Mesothelial cell of epicardium (in vitro differentiated cells): Measurements from ENCODE around the gene DHODH. TPM values are rescaled to one million over a fixed set of nuclear protein-coding genes. Genes with fewer than 3 reads are reported as not detected.

Source experiments
- DNase-seq, 2 experiments: peaks; one replicate each; pipeline ENCODE4 v3.0.0; 2021; ENCODE audit warnings: low spot score in 2 of 2; ENCODE audit not compliant: unreplicated experiment in 2 of 2
- H3K27ac Mint-ChIP-seq: 2 replicates; pipeline ENCODE4 v1.8.0; 2021; ENCODE audit warnings: mixed read lengths
- H3K27me3 Mint-ChIP-seq: 2 replicates; pipeline ENCODE4 v1.8.0; 2021; ENCODE audit warnings: low read depth, mixed read lengths
- H3K36me3 Mint-ChIP-seq: 2 replicates; pipeline ENCODE4 v1.8.0; 2021; ENCODE audit warnings: mixed read lengths
- H3K4me1 Mint-ChIP-seq: 2 replicates; pipeline ENCODE4 v1.8.0; 2021; ENCODE audit warnings: mixed read lengths
- H3K4me3 Mint-ChIP-seq: 2 replicates; pipeline ENCODE4 v1.8.0; 2021; ENCODE audit warnings: mild to moderate bottlenecking, moderate library complexity, mixed read lengths
- H3K9me3 Mint-ChIP-seq: 2 replicates; pipeline ENCODE4 v1.8.0; 2021; ENCODE audit warnings: mixed read lengths
- CTCF ChIP-seq: fragments of 200-600 bp; sonication (generic); IDR thresholded peaks from one replicate; pipeline ENCODE4 v1.5.0; 2021; ENCODE audit warnings: antibody characterized with exemption; ENCODE audit not compliant: unreplicated experiment
- total RNA-seq: library from RNA; stranded (reverse); gene quantifications from 3 replicates; pipeline ENCODE4 v1.2.1, GENCODE V29; 2021

DHODH gene
- total RNA-seq, 1 donor from 2014 or later = 11.7 TPM

DNA sequence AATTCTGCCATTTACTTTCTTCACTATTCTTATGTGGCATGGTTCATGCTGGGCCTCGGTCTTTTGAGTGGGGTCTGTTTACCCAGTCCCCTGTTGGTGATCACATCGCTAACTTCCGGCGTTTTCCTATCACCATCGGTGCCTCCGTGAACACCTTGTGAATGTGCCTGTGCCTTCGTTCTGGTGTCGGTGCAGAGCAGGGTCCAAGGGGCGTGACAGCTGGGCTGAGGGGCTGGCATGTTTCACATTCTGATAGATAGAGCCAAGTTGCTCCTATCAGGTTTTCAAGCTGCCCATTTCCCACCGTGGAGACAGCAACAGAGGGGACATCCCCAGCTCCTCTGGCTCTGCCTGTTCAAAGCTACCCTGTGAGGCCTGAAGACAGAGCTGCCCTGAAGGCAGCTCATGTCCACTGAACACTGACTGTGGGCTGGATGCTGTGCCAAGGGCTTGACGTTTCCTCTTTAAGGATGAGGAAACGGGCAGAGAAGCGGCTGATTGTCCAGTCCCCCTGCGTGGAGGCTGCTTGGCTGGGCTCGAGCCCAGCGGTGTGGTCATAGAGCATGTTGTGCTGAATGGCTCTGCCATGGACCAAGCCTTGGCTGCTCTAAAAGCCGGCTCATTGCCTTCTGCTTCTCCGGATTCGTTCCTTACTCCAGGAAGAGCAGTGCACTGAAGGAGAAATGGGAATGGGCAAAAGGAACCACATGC is 17.0 kb downstream of the DHODH start:
- H3K4me1 Mint-ChIP-seq = no peaks in the 10 kb centered on the region
- DNase-seq = no peak
- no peaks in the 10 kb centered on the region for H3K9me3 Mint-ChIP-seq
- peaks cover 32% of the 10 kb centered on the region for H3K36me3 Mint-ChIP-seq
- TF ChIP-seq CTCF = no peak
- no peak overlapping the region for H3K27ac Mint-ChIP-seq
- no peak overlapping the region for H3K4me3 Mint-ChIP-seq
- no peaks in the 10 kb centered on the region for H3K27me3 Mint-ChIP-seq

GRCh38 chr16:72027669-72028378 is 19.3 kb downstream of the DHODH start:
- H3K36me3 Mint-ChIP-seq = peaks cover 26% of the 10 kb centered on the region
- H3K4me1 Mint-ChIP-seq = no peaks in the 10 kb centered on the region

DNA sequence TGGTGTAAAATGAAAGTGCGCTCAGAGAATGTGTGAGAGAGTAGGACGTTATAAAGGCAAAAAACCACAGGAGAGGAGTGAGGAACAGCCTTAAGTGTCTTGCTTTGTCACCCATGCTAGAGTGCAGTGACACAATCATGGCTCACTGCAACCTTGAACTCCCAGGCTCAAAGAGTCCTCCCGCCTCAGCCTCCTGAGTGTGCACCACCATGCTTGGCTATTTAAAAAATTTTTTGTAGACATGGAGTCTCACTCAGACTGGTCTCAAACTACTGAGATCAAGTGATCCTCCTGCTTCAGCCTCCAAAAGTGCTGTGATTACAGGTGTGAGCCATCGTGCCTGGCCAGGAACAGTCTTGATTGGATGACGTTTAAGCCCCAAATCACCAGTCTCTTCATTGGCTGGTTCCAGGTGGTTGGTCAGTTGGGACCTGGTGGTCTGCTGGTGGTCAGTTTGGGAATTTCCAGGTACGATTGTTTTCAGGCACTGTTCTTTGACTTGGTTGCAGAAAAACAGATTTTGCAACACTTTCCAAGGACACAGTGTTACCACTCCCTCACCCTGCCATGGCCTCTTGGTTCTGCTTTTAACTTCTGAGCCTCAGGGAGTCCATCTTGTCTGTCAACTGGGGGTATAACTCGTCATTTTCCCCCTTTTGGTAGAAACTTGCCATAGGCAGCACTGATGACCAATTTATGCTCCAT is 21.2 kb downstream of the DHODH start:
- Mint-ChIP-seq H3K27ac (no peak overlapping the region), H3K4me1 (no peaks in the 10 kb centered on the region), H3K36me3 (peaks cover 13% of the 10 kb centered on the region), H3K9me3 (no peaks in the 10 kb centered on the region), H3K27me3 (no peaks in the 10 kb centered on the region), H3K4me3 (no peak overlapping the region)
- no peak for DNase-seq
- TF ChIP-seq CTCF = no peak

More at GRCh38 chr16:72027669-72028378, 19.3 kb downstream of the DHODH start:
- H3K4me3 Mint-ChIP-seq = no peak overlapping the region
- DNase-seq = no peak
- no peaks in the 10 kb centered on the region for H3K27me3 Mint-ChIP-seq
- no peak for TF ChIP-seq CTCF
- H3K27ac Mint-ChIP-seq = no peak overlapping the region
- H3K9me3 Mint-ChIP-seq = no peaks in the 10 kb centered on the region

DNA sequence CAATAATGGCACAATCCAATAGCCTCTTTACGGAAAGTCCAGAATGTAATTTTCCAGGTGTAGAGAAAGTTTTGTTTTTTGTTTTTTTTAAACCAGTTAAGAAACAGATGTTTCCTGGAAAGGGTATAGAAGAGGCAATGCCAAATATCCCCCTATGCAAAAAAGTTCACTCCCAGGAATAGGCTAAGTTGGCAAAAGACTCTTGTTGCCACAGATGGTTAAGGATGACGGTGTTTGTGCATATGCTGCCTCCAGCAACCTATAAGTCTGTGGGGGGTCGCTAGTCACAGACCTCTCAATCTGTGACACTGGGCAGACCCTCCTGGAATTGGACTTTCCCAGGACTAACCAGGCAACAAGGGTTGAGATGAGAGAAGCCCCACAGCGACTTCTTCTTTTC is 24.9 kb downstream of the DHODH start:
- no peak for DNase-seq
- Mint-ChIP-seq H3K4me1 (no peaks in the 10 kb centered on the region), H3K9me3 (no peaks in the 10 kb centered on the region), H3K27me3 (no peaks in the 10 kb centered on the region), H3K36me3 (peaks cover 5% of the 10 kb centered on the region), H3K4me3 (no peak overlapping the region), H3K27ac (no peak overlapping the region)
- TF ChIP-seq CTCF = no peak

- Mint-ChIP-seq H3K27ac (no peak overlapping the region), H3K36me3 (peaks cover 6% of the 10 kb centered on the region), H3K9me3 (no peaks in the 10 kb centered on the region), H3K27me3 (no peaks in the 10 kb centered on the region), H3K4me1 (no peaks in the 10 kb centered on the region), H3K4me3 (no peak overlapping the region)
- no peak for DNase-seq
- TF ChIP-seq CTCF = no peak
These were observed 27.6 kb downstream of the DHODH start for GRCh38 chr16:72036098-72036497.
